H1 (cell line): ENCODE results near the gene PRMT1. TPM values are rescaled to one million over a fixed set of nuclear protein-coding genes. Genes with fewer than 3 reads are reported as not detected.

ENCODE experiments used
- CTCF ChIA-PET: fragments of 300-600 bp; sonication (Branson Sonifier 250); formaldehyde crosslinking; loops from one replicate; lab custom pipeline; 2021; ENCODE audit not compliant: partially characterized antibody; lab: Charles Lee
- POLR2A ChIA-PET: fragments of 300-600 bp; sonication (Branson Sonifier 250); formaldehyde crosslinking; loops from one replicate; lab custom pipeline; 2021; ENCODE audit warnings: inconsistent platforms; ENCODE audit not compliant: partially characterized antibody; lab: Charles Lee
- DNase-seq, 2 experiments: peaks; one replicate each; pipeline versions ENCODE4 v3.0.0 to v3.0.0-alpha.2; 2010 to 2022; ENCODE audit warnings: low spot score in 2 of 2, low read depth in 1 of 2, mixed read lengths in 1 of 2
- FAIRE-seq: peaks from 2 replicates; lab custom pipeline; 2011; peaks lifted over from hg19 to GRCh38; lab: Jason Lieb, UNC
- H2AFZ ChIP-seq: 2 replicates; pipeline ENCODE4 v1.8.1; 2012; ENCODE audit warnings: low read length, inconsistent platforms
- H2AK5ac ChIP-seq: 2 replicates; pipeline ENCODE4 v1.6.1; 2013; ENCODE audit warnings: low read depth, low read length
- H2BK120ac ChIP-seq: replicated peaks from 2 replicates; pipeline ENCODE3; 2013; ENCODE audit warnings: low read depth, low read length, inconsistent platforms
- H2BK12ac ChIP-seq: 2 replicates; pipeline ENCODE4 v1.6.1; 2013; ENCODE audit warnings: low read depth, low read length
- H2BK15ac ChIP-seq: 2 replicates; pipeline ENCODE4 v1.6.1; 2013; ENCODE audit warnings: low read length
- H2BK20ac ChIP-seq: 2 replicates; pipeline ENCODE4 v1.6.1; 2013; ENCODE audit warnings: low read length
- H2BK5ac ChIP-seq: 2 replicates; pipeline ENCODE4 v1.6.1; 2013; ENCODE audit warnings: low read depth, low read length
- H3K14ac ChIP-seq: 2 replicates; pipeline ENCODE4 v1.6.1; 2013; ENCODE audit warnings: inconsistent platforms; ENCODE audit not compliant: insufficient read length
- H3K18ac ChIP-seq: 2 replicates; pipeline ENCODE4 v1.6.1; 2013; ENCODE audit warnings: low read length; ENCODE audit errors: extremely low read depth
- H3K23ac ChIP-seq: 2 replicates; pipeline ENCODE4 v1.6.1; 2013; ENCODE audit warnings: inconsistent platforms; ENCODE audit not compliant: insufficient read length
- H3K23me2 ChIP-seq: 2 replicates; pipeline ENCODE4 v1.6.1; 2013; ENCODE audit warnings: low read depth, low read length
- H3K27ac ChIP-seq: 2 replicates; pipeline ENCODE4 v1.6.1; 2011; ENCODE audit warnings: low read depth, low read length, inconsistent platforms
- H3K27me3 ChIP-seq, 4 experiments: replicated peaks in 1 of 4; 1 replicate in 1 of 4; 2 replicates in 3 of 4; pipeline versions ENCODE4 v1.6.1 to v1.8.1; 2011 to 2013; ENCODE audit warnings: low read length in 3 of 4, mild to moderate bottlenecking in 3 of 4, inconsistent platforms in 2 of 4, mixed read lengths in 2 of 4, moderate library complexity in 1 of 4; ENCODE audit not compliant: control insufficient read depth in 3 of 4, insufficient read depth in 3 of 4; ENCODE audit errors: extremely low read depth in 1 of 4
- H3K36me3 ChIP-seq, 4 experiments: 2 replicates each; pipeline versions ENCODE4 v1.6.1 to v1.8.1; 2011 to 2013; ENCODE audit warnings: mild to moderate bottlenecking in 4 of 4, low read length in 3 of 4, moderate library complexity in 2 of 4, control low read depth in 1 of 4, inconsistent platforms in 1 of 4; ENCODE audit not compliant: insufficient read depth in 4 of 4, control insufficient read depth in 2 of 4
- H3K4ac ChIP-seq: replicated peaks from 2 replicates; pipeline ENCODE3; 2013; ENCODE audit warnings: low read length, low read depth, mixed read lengths, inconsistent platforms; ENCODE audit not compliant: insufficient read length
- H3K4me1 ChIP-seq, 4 experiments: replicated peaks in 1 of 4; 1 replicate in 1 of 4; 2 replicates in 3 of 4; pipeline versions ENCODE4 v1.6.1 to v1.8.1; 2011 to 2013; ENCODE audit warnings: low read length in 3 of 4, inconsistent platforms in 2 of 4, mixed read lengths in 1 of 4; ENCODE audit not compliant: insufficient read depth in 4 of 4, control insufficient read depth in 3 of 4
- H3K4me2 ChIP-seq, 2 experiments: 2 replicates each; pipeline versions ENCODE4 v1.6.1 to v1.8.1; 2011 to 2013; ENCODE audit warnings: low read depth in 2 of 2, low read length in 2 of 2, control low read depth in 1 of 2, inconsistent platforms in 1 of 2, mild to moderate bottlenecking in 1 of 2; ENCODE audit not compliant: insufficient read depth in 1 of 2
- H3K4me3 ChIP-seq, 4 experiments: fragments of 200-600, 300-600 bp in 1 of 4; sonication (generic), shearing (Covaris generic), sonication (Bioruptor Twin) in 1 of 4; 2 replicates each; pipeline versions ENCODE4 v1.5.1 to v1.8.1; 2011 to 2016; ENCODE audit warnings: low read length in 4 of 4, low read depth in 3 of 4, control low read depth in 2 of 4, inconsistent platforms in 2 of 4, mild to moderate bottlenecking in 2 of 4, mixed read lengths in 1 of 4, moderate library complexity in 1 of 4; ENCODE audit not compliant: insufficient read depth in 2 of 4; ENCODE audit errors: extremely low read depth in 1 of 4
- H3K56ac ChIP-seq: replicated peaks from 2 replicates; pipeline ENCODE3; 2013; ENCODE audit warnings: low read depth, mild to moderate bottlenecking, mixed read lengths, low read length, inconsistent platforms; ENCODE audit not compliant: insufficient read length
- H3K79me1 ChIP-seq: 2 replicates; pipeline ENCODE4 v1.6.1; 2013; ENCODE audit warnings: low read depth, low read length, control low read depth
- H3K79me2 ChIP-seq, 2 experiments: 2 replicates each; pipeline versions ENCODE4 v1.6.1 to v1.8.1; 2012 to 2013; ENCODE audit warnings: low read length in 2 of 2, mild to moderate bottlenecking in 2 of 2, inconsistent platforms in 1 of 2; ENCODE audit not compliant: insufficient read depth in 2 of 2, control insufficient read depth in 1 of 2
- H3K9ac ChIP-seq, 4 experiments: replicated peaks in 1 of 4; 1 replicate in 1 of 4; 2 replicates in 3 of 4; pipeline versions ENCODE4 v1.6.1 to v1.8.1; 2011 to 2013; ENCODE audit warnings: low read depth in 3 of 4, low read length in 3 of 4, control low read depth in 2 of 4, mild to moderate bottlenecking in 2 of 4, moderate library complexity in 2 of 4, inconsistent platforms in 1 of 4; ENCODE audit errors: extremely low read depth in 1 of 4
- H3K9me3 ChIP-seq, 2 experiments: 2 replicates each; pipeline versions ENCODE4 v1.6.1 to v1.8.1; 2012 to 2013; ENCODE audit warnings: mild to moderate bottlenecking in 2 of 2, moderate library complexity in 2 of 2, control low read depth in 1 of 2, inconsistent platforms in 1 of 2, low read depth in 1 of 2, low read length in 1 of 2, mixed read lengths in 1 of 2; ENCODE audit not compliant: insufficient read depth in 2 of 2
- H4K20me1 ChIP-seq, 2 experiments: replicated peaks in 1 of 2; 2 replicates each; pipeline versions ENCODE3 to v1.8.1; 2011 to 2013; ENCODE audit warnings: inconsistent platforms in 2 of 2, low read length in 2 of 2, mild to moderate bottlenecking in 1 of 2; ENCODE audit not compliant: insufficient read depth in 2 of 2, control insufficient read depth in 1 of 2
- H4K5ac ChIP-seq: 2 replicates; pipeline ENCODE4 v1.6.1; 2013; ENCODE audit warnings: low read length, low read depth, mixed read lengths, inconsistent platforms; ENCODE audit not compliant: insufficient read length
- H4K8ac ChIP-seq: 2 replicates; pipeline ENCODE4 v1.8.0; 2013; ENCODE audit warnings: mild to moderate bottlenecking, moderate library complexity, low read length, inconsistent platforms; ENCODE audit not compliant: insufficient read depth; ENCODE audit errors: extremely low read depth
- H4K91ac ChIP-seq: replicated peaks from 2 replicates; pipeline ENCODE3; 2013; ENCODE audit warnings: low read length, mixed read lengths, inconsistent platforms; ENCODE audit not compliant: insufficient read length
- POLR2A ChIP-seq, 2 experiments: IDR thresholded peaks; 1 replicate in 1 of 2; 2 replicates in 1 of 2; pipeline ENCODE4 v1.6.1; 2011; ENCODE audit warnings: low read depth in 2 of 2, low read length in 2 of 2, mild to moderate bottlenecking in 2 of 2; ENCODE audit errors: control extremely low read depth in 1 of 2
- POLR2AphosphoS5 ChIP-seq: IDR thresholded peaks from 2 replicates; pipeline ENCODE4 v1.6.1; 2011; ENCODE audit warnings: low read depth, low read length
- TEAD4 ChIP-seq: IDR thresholded peaks from 2 replicates; pipeline ENCODE4 v1.6.1; 2012; ENCODE audit warnings: low read depth, low read length, inconsistent platforms, mixed read lengths
- WGBS, 2 experiments: shearing (Covaris generic) in 1 of 2; methylation state at CpG; one replicate each; pipeline versions ENCODE4 v1.1.6 to v1.1.7; 2013 to 2015; ENCODE audit warnings: low lambda C conversion rate in 2 of 2, mixed read lengths in 2 of 2, inconsistent platforms in 1 of 2, low coverage in 1 of 2, missing lambda C conversion rate in 1 of 2; ENCODE audit not compliant: insufficient replicate concordance in 2 of 2, insufficient coverage in 1 of 2, insufficient read length in 1 of 2; ENCODE audit errors: extremely low coverage in 1 of 2, missing lambda C conversion rate in 1 of 2; 5-methylcytosine and 5-hydroxymethylcytosine counted together
- polyA plus RNA-seq, 7 experiments: library from polyadenylated mRNA; depleted of rRNA in 3 of 7; stranded (reverse) in 5 of 7; unstranded in 2 of 7; fragments of >200 nt in 5 of 7; fragments of 200-250 nt in 2 of 7; gene quantifications; 1 replicate in 5 of 7; 2 replicates in 1 of 7; 4 replicates in 1 of 7; pipeline versions ENCODE4 v1.2.1 to v1.2.3, GENCODE V29; 2011 to 2013; ENCODE audit warnings: missing spikeins in 2 of 7, mixed read lengths in 2 of 7
- total RNA-seq: library from RNA; stranded (reverse); fragmentation: NEBNext Ultra II Directional; extraction: Animal tissue kit (Norgen Biotek cat#: 25700); gene quantifications from 2 replicates; pipeline ENCODE4 v1.2.1, GENCODE V29; 2021

Gene PRMT1
- total and polyA plus RNA-seq, 2 of the 8 experiments (the other 6 are each of a cell fraction or from before 2014, with no cell fraction given): 561 to 1,215 TPM

GRCh38 chr19:49685845-49686332 lies 8.8 kb downstream of the PRMT1 start:
- H3K18ac ChIP-seq: no peak overlapping the region
- FAIRE-seq: no peak
- H2AFZ ChIP-seq: no peak overlapping the region
- H2BK12ac ChIP-seq: no peak overlapping the region
- no peak overlapping the region for H4K5ac ChIP-seq
- peaks cover 27 to 49% of the 10 kb centered on the region in 2 experiments for H4K20me1 ChIP-seq
- POLR2A ChIA-PET: interaction anchor here (1.2 to 12.2 kb wide), 8 partner anchors 7 to 96 kb away, joined by 3 to 168 read pairs (median 4); partner anchors contain the start of gene PRMT1
- H2BK20ac ChIP-seq: no peak overlapping the region
- H3K79me2 ChIP-seq: peaks cover 0 to 20% of the 10 kb centered on the region in 2 experiments; a peak in 2 of 4 replicates
- H3K4me3 ChIP-seq: no peak overlapping the region
- TF ChIP-seq POLR2A (IDR thresholded peaks at IDR 0.05; ENCODE audit: control extremely low read depth in 1 of 2, low read depth in 2 of 2, low read length in 2 of 2): peak in 1 of 2 experiments; percentile 36; a peak in 1 of 3 replicates
- no peak for TF ChIP-seq TEAD4
- peak; percentile 76 for TF ChIP-seq POLR2AphosphoS5
- H3K4me2 ChIP-seq: no peak overlapping the region
- no peaks in the 10 kb centered on the region for H3K27me3 ChIP-seq
- H3K4me1 ChIP-seq: peaks cover 0 to 17% (median 12%) of the 10 kb centered on the region in 4 experiments; a peak in 6 of 7 replicates
- no peak overlapping the region for H3K23ac ChIP-seq
- H3K79me1 ChIP-seq: peaks cover 14% of the 10 kb centered on the region
- no peak overlapping the region for H3K9ac ChIP-seq
- H2AK5ac ChIP-seq: no peak overlapping the region
- CTCF ChIA-PET: interaction anchor here (1.1 to 2.8 kb wide), 6 partner anchors 9 to 44 kb away, joined by 3 to 10 read pairs (median 5); partner anchors contain the start of gene SCAF1
- no peak overlapping the region for H3K4ac ChIP-seq
- H4K91ac ChIP-seq: no peak overlapping the region
- H3K56ac ChIP-seq: no peak overlapping the region
- DNase-seq: no peak
- H3K27ac ChIP-seq: no peak overlapping the region
- 96% methylated on average over 23 of the region's 23 CpGs; no CpG with 5 or more reads in 1 of the 2 experiments for WGBS, 2 experiments
- H3K36me3 ChIP-seq: peaks cover 26 to 59% (median 42%) of the 10 kb centered on the region in 4 experiments
- H3K9me3 ChIP-seq: no peaks in the 10 kb centered on the region
- peak overlapping the region; percentile 23; the same call in 1 of the 2 replicates for H4K8ac ChIP-seq
- no peak overlapping the region for H2BK15ac ChIP-seq
- no peak overlapping the region for H2BK120ac ChIP-seq
- H3K23me2 ChIP-seq: peaks cover 11% of the 10 kb centered on the region
- no peak overlapping the region for H2BK5ac ChIP-seq
- no peak overlapping the region for H3K14ac ChIP-seq
